ENCODE data around the gene MOK. TPM values are rescaled to one million over a fixed set of nuclear protein-coding genes. Genes with fewer than 3 reads are reported as not detected.
A peak's percentile ranks its signal among the peaks of the same experiment; 100 is the strongest.

MOK gene
- polyA plus RNA-seq, 4 donors: 2.9 to 11.5 (median 4.7) TPM

DNA sequence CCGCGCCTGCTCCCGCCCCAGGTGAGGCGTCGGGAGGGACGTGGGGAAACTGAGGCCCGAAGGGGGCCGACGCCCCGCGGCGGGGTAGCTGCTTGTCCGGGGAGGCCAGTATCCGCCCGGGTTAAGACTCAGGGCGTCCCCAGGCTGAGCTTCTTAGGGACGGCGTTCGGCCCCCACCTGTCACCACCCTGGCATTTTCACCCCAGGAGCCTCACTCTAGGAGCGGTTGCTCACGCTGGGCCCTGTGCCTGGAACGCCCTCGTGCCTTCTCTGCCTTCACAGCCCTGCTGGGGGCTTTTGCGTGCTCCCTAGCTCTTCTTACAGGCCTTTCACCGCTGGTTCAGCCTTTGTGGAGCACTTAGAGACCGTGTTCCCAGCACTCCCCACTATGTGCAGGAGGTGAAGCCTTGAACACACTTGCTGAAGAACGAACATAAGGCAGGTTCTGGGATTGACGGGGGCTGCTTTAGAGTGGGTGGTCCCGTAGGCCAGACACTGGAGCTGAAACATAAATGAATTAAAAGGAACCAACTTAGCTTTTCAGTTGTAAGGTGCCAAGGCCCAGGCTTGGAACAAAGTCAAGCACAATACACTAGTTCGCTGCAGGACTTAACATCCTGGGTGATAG lies 15.2 kb upstream of the MOK start:
- 5 to 7% (median 5%) methylated on average over 16 to 30 of the region's 30 CpGs for WGBS, 3 donors
- Histone ChIP-seq H3K4me3 (ENCODE audit: low read depth in 1 of 3, low read length in 3 of 3) (peak overlapping the region; percentile 64 to 88 (median 86)), H3K27me3 (ENCODE audit: control insufficient read depth in 3 of 3, insufficient read depth in 3 of 3, low read length in 3 of 3) (no peaks in the 10 kb centered on the region), H3K36me3 (ENCODE audit: control insufficient read depth in 3 of 3, insufficient read depth in 2 of 3, low read depth in 1 of 3, low read length in 3 of 3) (peaks cover 0 to 9% (median 0%) of the 10 kb centered on the region in 3 donors), H3K27ac (ENCODE audit: low read depth in 1 of 3, low read length in 2 of 3) (peak overlapping the region; percentile 83 to 95 (median 94)), H3K9me3 (ENCODE audit: control insufficient read depth in 2 of 2, insufficient read depth in 1 of 2, low read depth in 1 of 2, low read length in 1 of 2) (no peaks in the 10 kb centered on the region), H3K4me1 (ENCODE audit: control insufficient read depth in 3 of 3, insufficient read depth in 2 of 3, low read depth in 1 of 3, low read length in 2 of 3) (peaks cover 5 to 56% (median 7%) of the 10 kb centered on the region in 3 donors)
- DNase-seq: peak; percentile 31 to 74
- FAIRE-seq: no peak

DNA sequence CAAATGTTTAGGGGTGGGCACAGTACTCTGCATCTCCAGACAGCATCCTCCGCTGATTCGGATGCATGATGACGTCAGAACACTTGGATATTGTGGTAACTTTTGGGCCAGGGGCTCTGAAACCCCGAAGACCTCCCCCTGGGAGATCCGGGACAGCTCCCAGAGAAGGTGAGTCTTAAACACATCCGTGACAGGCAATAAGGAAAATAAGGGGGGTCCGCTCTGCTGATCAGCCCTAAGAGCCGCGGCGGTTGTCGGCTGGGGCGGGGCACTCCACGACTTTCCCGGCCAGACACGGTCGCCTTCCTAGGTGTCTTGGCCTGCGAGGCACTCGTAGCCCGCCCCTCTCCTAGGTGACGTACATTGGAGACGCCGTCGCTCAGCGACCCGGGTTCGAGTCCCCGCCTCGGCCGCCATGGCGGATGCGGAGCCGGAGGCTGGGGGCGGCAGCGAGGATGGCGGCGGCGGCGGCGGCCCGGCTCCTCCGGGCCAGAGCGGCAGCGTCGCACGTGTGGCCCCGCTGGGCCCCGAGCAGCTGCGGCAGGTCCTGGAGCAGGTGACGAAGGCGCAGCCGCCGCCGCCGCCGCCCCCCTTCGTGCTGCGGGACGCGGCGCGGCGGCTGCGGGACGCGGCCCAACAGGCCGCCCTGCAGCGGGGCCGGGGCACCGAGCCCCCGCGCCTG lies 14.5 kb upstream of the MOK start, which contains the start of gene ZNF839:
Gene ZNF839, plus strand, starts transcription at position 396 of the 682 bp plus-strand sequence. Its CDS starts 20 bp downstream, at position 416.
- Histone ChIP-seq H3K4me3 (ENCODE audit: low read depth in 1 of 3, low read length in 3 of 3) (peak within 1 kb of the TSS; percentile 64 to 88 (median 86)), H3K4me1 (ENCODE audit: control insufficient read depth in 3 of 3, insufficient read depth in 2 of 3, low read depth in 1 of 3, low read length in 2 of 3) (peaks cover 5 to 59% (median 7%) of the 10 kb centered on the region in 3 donors), H3K27me3 (ENCODE audit: control insufficient read depth in 3 of 3, insufficient read depth in 3 of 3, low read length in 3 of 3) (no peaks in the 10 kb centered on the region), H3K27ac (ENCODE audit: low read depth in 1 of 3, low read length in 2 of 3) (peak within 1 kb of the TSS; percentile 83 to 95 (median 94)), H3K36me3 (ENCODE audit: control insufficient read depth in 3 of 3, insufficient read depth in 2 of 3, low read depth in 1 of 3, low read length in 3 of 3) (peaks cover 0 to 9% (median 0%) of the 10 kb centered on the region in 3 donors), H3K9me3 (ENCODE audit: control insufficient read depth in 2 of 2, insufficient read depth in 1 of 2, low read depth in 1 of 2, low read length in 1 of 2) (no peaks in the 10 kb centered on the region)
- peak; percentile 92 to 95 for DNase-seq
- 0 to 1% (median 1%) methylated on average over 44 to 71 of the region's 71 CpGs for WGBS, 3 donors
- no peak for FAIRE-seq

DNA sequence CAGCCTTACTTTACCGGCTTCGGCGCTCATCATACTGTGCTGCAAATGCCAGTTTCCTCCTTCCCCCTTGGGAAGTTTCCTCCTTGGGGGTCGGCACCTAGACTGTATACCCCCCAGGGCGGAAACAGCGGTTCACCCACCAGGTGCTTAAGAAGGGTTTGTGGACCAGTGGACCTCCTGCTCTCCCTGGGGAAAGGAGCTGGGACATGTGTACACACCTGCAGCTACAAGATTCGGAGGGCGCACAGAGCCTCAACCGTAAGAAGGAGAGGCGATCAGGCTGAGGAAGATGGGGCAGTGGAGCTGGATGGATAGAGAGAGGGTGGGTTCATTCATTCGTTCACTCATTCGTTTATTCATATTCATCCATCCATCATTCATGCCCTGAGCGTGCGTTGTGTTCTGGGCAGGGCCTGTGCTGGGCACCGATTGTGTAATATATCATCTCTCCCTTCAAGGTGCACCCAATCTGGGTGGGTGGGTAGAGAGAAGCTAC lies 13.9 kb upstream of the MOK start:
- Histone ChIP-seq H3K9me3 (ENCODE audit: control insufficient read depth in 2 of 2, insufficient read depth in 1 of 2, low read depth in 1 of 2, low read length in 1 of 2) (no peaks in the 10 kb centered on the region), H3K27ac (ENCODE audit: low read depth in 1 of 3, low read length in 2 of 3) (peak overlapping the region; percentile 83 to 95 (median 94)), H3K27me3 (ENCODE audit: control insufficient read depth in 3 of 3, insufficient read depth in 3 of 3, low read length in 3 of 3) (no peaks in the 10 kb centered on the region), H3K36me3 (ENCODE audit: control insufficient read depth in 3 of 3, insufficient read depth in 2 of 3, low read depth in 1 of 3, low read length in 3 of 3) (peaks cover 0 to 9% (median 0%) of the 10 kb centered on the region in 3 donors), H3K4me3 (ENCODE audit: low read depth in 1 of 3, low read length in 3 of 3) (peak overlapping the region in 2 of 3 donors; percentile 64 to 88), H3K4me1 (ENCODE audit: control insufficient read depth in 3 of 3, insufficient read depth in 2 of 3, low read depth in 1 of 3, low read length in 2 of 3) (peaks cover 5 to 62% (median 7%) of the 10 kb centered on the region in 3 donors)
- FAIRE-seq: no peak
- DNase-seq: no peak
- WGBS, 3 donors: 52 to 62% (median 60%) methylated on average over 15 of the region's 15 CpGs

DNA sequence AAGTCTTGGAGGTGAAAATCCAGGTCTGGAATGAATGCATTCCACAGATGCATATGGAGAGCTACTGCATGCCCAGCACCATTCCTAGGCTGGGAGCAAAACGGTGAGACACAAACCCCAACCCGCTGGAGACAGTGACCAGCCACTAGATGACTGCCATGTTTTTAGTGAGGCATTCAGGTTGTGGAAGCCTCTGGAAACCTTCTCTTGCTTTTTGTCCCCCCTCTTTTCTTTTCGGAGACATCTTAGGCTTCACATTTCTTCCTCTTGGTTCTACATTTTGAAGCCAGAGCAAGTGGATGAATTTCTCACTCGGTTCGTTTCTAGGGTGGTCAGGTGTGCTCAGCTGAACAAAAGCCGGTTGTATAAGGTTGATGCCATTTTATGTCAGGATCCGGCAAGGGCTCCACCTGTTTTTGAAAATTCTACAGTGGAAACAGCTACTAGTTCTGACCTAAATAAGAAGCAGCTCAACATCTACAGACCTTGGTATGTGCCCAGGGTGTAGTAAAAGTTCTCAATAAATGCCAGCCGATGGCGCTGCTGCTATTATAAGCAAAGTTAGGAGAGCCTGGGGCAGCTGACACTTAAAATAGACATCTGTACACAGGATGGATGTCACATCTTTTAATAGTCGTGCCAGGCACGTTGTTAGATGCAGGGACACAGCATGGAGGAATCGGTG lies 12.7 kb upstream of the MOK start:
- H3K4me3 ChIP-seq (ENCODE audit: low read depth in 1 of 3, low read length in 3 of 3): peak overlapping the region; percentile 36 to 74 (median 37)
- peak; percentile 53 to 70 for DNase-seq
- H3K27ac ChIP-seq (ENCODE audit: low read depth in 1 of 3, low read length in 2 of 3): peak overlapping the region; percentile 45 to 97 (median 85)
- FAIRE-seq: no peak
- no peaks in the 10 kb centered on the region for H3K27me3 ChIP-seq (ENCODE audit: control insufficient read depth in 3 of 3, insufficient read depth in 3 of 3, low read length in 3 of 3)
- peaks cover 5 to 52% (median 7%) of the 10 kb centered on the region in 3 donors for H3K4me1 ChIP-seq (ENCODE audit: control insufficient read depth in 3 of 3, insufficient read depth in 2 of 3, low read depth in 1 of 3, low read length in 2 of 3)
- 18 to 43% (median 32%) methylated on average over 12 of the region's 12 CpGs for WGBS, 3 donors
- peaks cover 0 to 3% (median 0%) of the 10 kb centered on the region in 3 donors for H3K36me3 ChIP-seq (ENCODE audit: control insufficient read depth in 3 of 3, insufficient read depth in 2 of 3, low read depth in 1 of 3, low read length in 3 of 3)
- no peaks in the 10 kb centered on the region for H3K9me3 ChIP-seq (ENCODE audit: control insufficient read depth in 2 of 2, insufficient read depth in 1 of 2, low read depth in 1 of 2, low read length in 1 of 2)

DNA sequence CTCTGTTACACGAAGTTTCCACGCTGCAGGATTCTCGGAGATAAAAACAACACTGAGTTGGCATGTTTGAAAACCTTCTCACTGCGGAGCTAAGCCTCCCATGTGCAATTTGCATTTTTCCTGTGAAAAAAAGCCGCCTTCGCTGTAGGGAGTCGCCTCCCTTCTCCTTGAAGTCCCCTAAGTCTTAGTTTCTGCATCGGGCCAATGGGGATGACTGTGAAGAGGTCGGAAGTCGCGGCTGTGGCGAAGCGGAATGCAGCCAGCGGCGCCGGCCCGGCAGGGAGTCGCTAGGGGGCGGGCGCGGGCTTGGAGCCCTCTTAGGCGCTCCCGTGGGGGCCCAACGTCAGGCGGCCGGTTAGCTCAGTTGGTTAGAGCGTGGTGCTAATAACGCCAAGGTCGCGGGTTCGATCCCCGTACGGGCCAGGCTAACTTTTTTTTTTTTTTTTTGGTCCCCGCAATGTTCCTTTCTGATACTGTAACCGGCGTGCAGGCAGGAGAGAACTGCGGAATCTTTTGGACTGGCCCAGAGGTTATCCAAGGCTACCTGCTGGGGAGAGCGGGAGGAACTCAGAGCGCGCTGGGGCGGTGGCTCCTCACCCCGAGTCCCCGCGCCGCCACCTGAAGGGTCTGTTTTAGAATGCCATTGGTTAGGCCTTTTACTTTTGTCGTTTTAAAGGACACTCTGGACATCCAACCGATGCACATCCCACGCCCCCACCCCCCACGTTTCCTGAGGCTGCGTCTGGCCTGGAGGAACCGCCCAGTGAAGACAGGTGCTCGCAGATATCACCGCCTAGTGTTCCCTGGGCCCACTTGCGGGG lies 12.0 kb upstream of the MOK start:
- peak overlapping the region; percentile 36 to 74 (median 37) for H3K4me3 ChIP-seq (ENCODE audit: low read depth in 1 of 3, low read length in 3 of 3)
- no peaks in the 10 kb centered on the region for H3K9me3 ChIP-seq (ENCODE audit: control insufficient read depth in 2 of 2, insufficient read depth in 1 of 2, low read depth in 1 of 2, low read length in 1 of 2)
- peak overlapping the region; percentile 45 to 97 (median 85) for H3K27ac ChIP-seq (ENCODE audit: low read depth in 1 of 3, low read length in 2 of 3)
- peaks cover 5 to 44% (median 5%) of the 10 kb centered on the region in 3 donors for H3K4me1 ChIP-seq (ENCODE audit: control insufficient read depth in 3 of 3, insufficient read depth in 2 of 3, low read depth in 1 of 3, low read length in 2 of 3)
- FAIRE-seq (no peak), DNase-seq (peak; percentile 89 to 95)
- no peaks in the 10 kb centered on the region for H3K27me3 ChIP-seq (ENCODE audit: control insufficient read depth in 3 of 3, insufficient read depth in 3 of 3, low read length in 3 of 3)
- WGBS, 3 donors: 0 to 1% (median 1%) methylated on average over 54 of the region's 54 CpGs
- H3K36me3 ChIP-seq (ENCODE audit: control insufficient read depth in 3 of 3, insufficient read depth in 2 of 3, low read depth in 1 of 3, low read length in 3 of 3): no peaks in the 10 kb centered on the region

DNA sequence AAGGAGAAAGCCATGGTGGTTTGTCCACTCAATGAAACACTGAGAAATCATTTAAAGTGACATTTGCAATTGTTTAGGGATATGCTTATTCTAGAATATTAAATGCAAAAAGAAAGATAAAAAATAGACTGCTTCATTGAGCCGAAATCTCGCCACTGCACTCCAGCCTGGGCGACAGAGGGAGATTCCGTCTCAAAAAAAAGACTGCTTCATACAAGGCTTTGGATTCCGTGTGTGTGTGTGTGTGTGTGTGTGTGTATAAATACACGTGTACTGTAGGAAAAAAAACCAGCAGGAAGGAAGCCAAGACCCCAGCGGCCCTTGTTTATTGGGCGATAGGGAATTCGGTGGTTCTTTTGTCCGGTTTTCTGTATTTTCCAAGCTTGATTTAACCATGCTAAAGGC lies 11.4 kb upstream of the MOK start:
- Histone ChIP-seq H3K4me1 (ENCODE audit: control insufficient read depth in 3 of 3, insufficient read depth in 2 of 3, low read depth in 1 of 3, low read length in 2 of 3) (peaks cover 2 to 38% (median 5%) of the 10 kb centered on the region in 3 donors), H3K4me3 (ENCODE audit: low read depth in 1 of 3, low read length in 3 of 3) (peak overlapping the region; percentile 14 to 74 (median 36)), H3K27ac (ENCODE audit: low read depth in 1 of 3, low read length in 2 of 3) (peak overlapping the region; percentile 22 to 97 (median 25)), H3K36me3 (ENCODE audit: control insufficient read depth in 3 of 3, insufficient read depth in 2 of 3, low read depth in 1 of 3, low read length in 3 of 3) (no peaks in the 10 kb centered on the region), H3K9me3 (ENCODE audit: control insufficient read depth in 2 of 2, insufficient read depth in 1 of 2, low read depth in 1 of 2, low read length in 1 of 2) (no peaks in the 10 kb centered on the region), H3K27me3 (ENCODE audit: control insufficient read depth in 3 of 3, insufficient read depth in 3 of 3, low read length in 3 of 3) (no peaks in the 10 kb centered on the region)
- WGBS, 3 donors: 2 to 4% (median 3%) methylated on average over 10 of the region's 10 CpGs
- no peak for FAIRE-seq
- DNase-seq: no peak

DNA sequence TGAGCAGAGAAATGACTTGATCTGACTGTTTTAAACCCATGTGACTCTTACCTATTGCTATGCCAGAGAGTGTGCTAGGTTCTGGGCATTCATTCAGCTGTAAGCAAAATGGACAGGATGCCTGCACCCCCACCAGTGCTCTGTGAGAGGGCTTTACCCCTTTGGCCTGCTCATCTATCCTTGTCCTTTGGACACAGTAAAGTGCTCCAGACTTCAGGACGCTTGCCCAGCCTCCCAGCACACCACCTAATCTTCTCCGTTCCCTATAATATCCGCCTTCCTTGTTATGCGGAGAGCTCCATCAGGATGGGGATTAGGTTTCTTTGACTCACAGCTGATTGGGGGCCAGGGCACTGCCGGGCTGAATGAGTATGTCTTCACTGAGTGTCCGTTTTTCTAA lies 10.2 kb upstream of the MOK start:
- Histone ChIP-seq H3K36me3 (ENCODE audit: control insufficient read depth in 3 of 3, insufficient read depth in 2 of 3, low read depth in 1 of 3, low read length in 3 of 3) (no peaks in the 10 kb centered on the region), H3K27ac (ENCODE audit: low read depth in 1 of 3, low read length in 2 of 3) (no peak overlapping the region), H3K4me1 (ENCODE audit: control insufficient read depth in 3 of 3, insufficient read depth in 2 of 3, low read depth in 1 of 3, low read length in 2 of 3) (peaks cover under 1 to 26% (median 5%) of the 10 kb centered on the region in 3 donors), H3K9me3 (ENCODE audit: control insufficient read depth in 2 of 2, insufficient read depth in 1 of 2, low read depth in 1 of 2, low read length in 1 of 2) (no peaks in the 10 kb centered on the region), H3K27me3 (ENCODE audit: control insufficient read depth in 3 of 3, insufficient read depth in 3 of 3, low read length in 3 of 3) (no peaks in the 10 kb centered on the region), H3K4me3 (ENCODE audit: low read depth in 1 of 3, low read length in 3 of 3) (no peak overlapping the region)
- no peak for FAIRE-seq
- no peak for DNase-seq
- WGBS, 3 donors: 91 to 93% (median 91%) methylated on average over 6 of the region's 6 CpGs
